H1 (cell line): ENCODE measurements around the gene ASRGL1. TPM values are rescaled to one million over a fixed set of nuclear protein-coding genes. Genes with fewer than 3 reads are reported as not detected.
A peak's percentile ranks its signal among the peaks of the same experiment; 100 is the strongest.

Experiments
- ASH2L ChIP-seq: fragments of 200-600, 300-600 bp; sonication (generic); IDR thresholded peaks from one replicate; pipeline ENCODE4 v1.7.1; 2017; ENCODE audit warnings: low read length
- CBX8 ChIP-seq: fragments of 300-800, 300-1000 bp; sonication (generic); IDR thresholded peaks from 2 replicates; pipeline ENCODE4 v1.7.1; 2016; ENCODE audit warnings: low read depth, low read length, borderline replicate concordance
- EP300 ChIP-seq, 2 experiments: IDR thresholded peaks; 1 replicate in 1 of 2; 2 replicates in 1 of 2; pipeline ENCODE4 v1.6.1; 2011 to 2012; ENCODE audit warnings: low read depth in 2 of 2, low read length in 2 of 2, mild to moderate bottlenecking in 2 of 2, borderline replicate concordance in 1 of 2, inconsistent platforms in 1 of 2, moderate library complexity in 1 of 2
- GTF2F1 ChIP-seq: IDR thresholded peaks from 2 replicates; pipeline ENCODE4 v1.6.1; 2012; ENCODE audit warnings: low read depth, low read length, improper control_type of control experiment, borderline replicate concordance
- JUN ChIP-seq: IDR thresholded peaks from 2 replicates; pipeline ENCODE4 v1.6.1; 2011; ENCODE audit warnings: low read depth, mild to moderate bottlenecking, improper control_type of control experiment, low read length
- KDM1A ChIP-seq: fragments of 200-600, 300-600 bp; sonication (generic); IDR thresholded peaks from 2 replicates; pipeline ENCODE4 v1.7.1; 2016; ENCODE audit warnings: mild to moderate bottlenecking, low read length, borderline replicate concordance
- KDM4A ChIP-seq: IDR thresholded peaks from one replicate; pipeline ENCODE4 v1.7.1; 2012; ENCODE audit warnings: low read depth, mild to moderate bottlenecking, moderate library complexity, low read length, inconsistent platforms; ENCODE audit not compliant: severe bottlenecking
- MAFK ChIP-seq: IDR thresholded peaks from 2 replicates; pipeline ENCODE4 v1.6.1; 2012; ENCODE audit warnings: low read depth, mild to moderate bottlenecking, improper control_type of control experiment, low read length
- NANOG ChIP-seq: IDR thresholded peaks from 2 replicates; pipeline ENCODE4 v1.6.1; 2011; ENCODE audit warnings: low read length, low read depth, mild to moderate bottlenecking, inconsistent platforms; ENCODE audit not compliant: insufficient read depth, poor library complexity, severe bottlenecking
- NRF1 ChIP-seq: IDR thresholded peaks from 2 replicates; pipeline ENCODE4 v1.6.1; 2011; ENCODE audit warnings: mild to moderate bottlenecking, low read depth, low read length, improper control_type of control experiment
- POLR2A ChIP-seq, 2 experiments: IDR thresholded peaks; 1 replicate in 1 of 2; 2 replicates in 1 of 2; pipeline ENCODE4 v1.6.1; 2011; ENCODE audit warnings: low read depth in 2 of 2, low read length in 2 of 2, mild to moderate bottlenecking in 2 of 2; ENCODE audit errors: control extremely low read depth in 1 of 2
- RAD21 ChIP-seq, 2 experiments: IDR thresholded peaks in 1 of 2; conservative IDR thresholded peaks in 1 of 2; 2 replicates each; pipeline ENCODE4 v1.6.1; 2011; ENCODE audit warnings: low read depth in 2 of 2, low read length in 2 of 2, improper control_type of control experiment in 1 of 2, inconsistent platforms in 1 of 2, mild to moderate bottlenecking in 1 of 2, moderate library complexity in 1 of 2
- RFX5 ChIP-seq: IDR thresholded peaks from 2 replicates; pipeline ENCODE4 v1.6.1; 2011; ENCODE audit warnings: low read depth, low read length, improper control_type of control experiment, borderline replicate concordance
- RNF2 ChIP-seq: fragments of 200-900, 300-1000 bp; sonication (generic); IDR thresholded peaks from 2 replicates; pipeline ENCODE4 v1.7.1; 2016; ENCODE audit warnings: borderline replicate concordance, low read depth, mild to moderate bottlenecking, antibody characterized with exemption, low read length; ENCODE audit not compliant: poor library complexity, severe bottlenecking; ENCODE audit errors: missing control alignments
- SRF ChIP-seq: IDR thresholded peaks from 2 replicates; pipeline ENCODE4 v1.6.1; 2011; ENCODE audit warnings: mild to moderate bottlenecking, low read depth, low read length, moderate library complexity
- TBP ChIP-seq: IDR thresholded peaks from 2 replicates; pipeline ENCODE4 v1.6.1; 2011; ENCODE audit warnings: low read depth, low read length, improper control_type of control experiment
- TEAD4 ChIP-seq: IDR thresholded peaks from 2 replicates; pipeline ENCODE4 v1.6.1; 2012; ENCODE audit warnings: low read depth, low read length, inconsistent platforms, mixed read lengths
- polyA plus RNA-seq, 7 experiments: library from polyadenylated mRNA; depleted of rRNA in 3 of 7; stranded (reverse) in 5 of 7; unstranded in 2 of 7; fragments of >200 nt in 5 of 7; fragments of 200-250 nt in 2 of 7; gene quantifications; 1 replicate in 5 of 7; 2 replicates in 1 of 7; 4 replicates in 1 of 7; pipeline versions ENCODE4 v1.2.1 to v1.2.3, GENCODE V29; 2011 to 2013; ENCODE audit warnings: missing spikeins in 2 of 7, mixed read lengths in 2 of 7
- total RNA-seq: library from RNA; stranded (reverse); fragmentation: NEBNext Ultra II Directional; extraction: Animal tissue kit (Norgen Biotek cat#: 25700); gene quantifications from 2 replicates; pipeline ENCODE4 v1.2.1, GENCODE V29; 2021
- TF ChIP-seq, protein P1 (sequence below): IDR thresholded peaks from 2 replicates; pipeline ENCODE4 v1.6.1; 2011; ENCODE audit warnings: low read length, improper control_type of control experiment
- TF ChIP-seq, protein P2 (sequence below): IDR thresholded peaks from 2 replicates; pipeline ENCODE4 v1.6.1; 2012; ENCODE audit warnings: inconsistent platforms

ASRGL1 gene
- total and polyA plus RNA-seq, 2 of the 8 experiments (the other 6 are each of a cell fraction or from before 2014, with no cell fraction given) = 19.9 to 23.5 TPM

DNA sequence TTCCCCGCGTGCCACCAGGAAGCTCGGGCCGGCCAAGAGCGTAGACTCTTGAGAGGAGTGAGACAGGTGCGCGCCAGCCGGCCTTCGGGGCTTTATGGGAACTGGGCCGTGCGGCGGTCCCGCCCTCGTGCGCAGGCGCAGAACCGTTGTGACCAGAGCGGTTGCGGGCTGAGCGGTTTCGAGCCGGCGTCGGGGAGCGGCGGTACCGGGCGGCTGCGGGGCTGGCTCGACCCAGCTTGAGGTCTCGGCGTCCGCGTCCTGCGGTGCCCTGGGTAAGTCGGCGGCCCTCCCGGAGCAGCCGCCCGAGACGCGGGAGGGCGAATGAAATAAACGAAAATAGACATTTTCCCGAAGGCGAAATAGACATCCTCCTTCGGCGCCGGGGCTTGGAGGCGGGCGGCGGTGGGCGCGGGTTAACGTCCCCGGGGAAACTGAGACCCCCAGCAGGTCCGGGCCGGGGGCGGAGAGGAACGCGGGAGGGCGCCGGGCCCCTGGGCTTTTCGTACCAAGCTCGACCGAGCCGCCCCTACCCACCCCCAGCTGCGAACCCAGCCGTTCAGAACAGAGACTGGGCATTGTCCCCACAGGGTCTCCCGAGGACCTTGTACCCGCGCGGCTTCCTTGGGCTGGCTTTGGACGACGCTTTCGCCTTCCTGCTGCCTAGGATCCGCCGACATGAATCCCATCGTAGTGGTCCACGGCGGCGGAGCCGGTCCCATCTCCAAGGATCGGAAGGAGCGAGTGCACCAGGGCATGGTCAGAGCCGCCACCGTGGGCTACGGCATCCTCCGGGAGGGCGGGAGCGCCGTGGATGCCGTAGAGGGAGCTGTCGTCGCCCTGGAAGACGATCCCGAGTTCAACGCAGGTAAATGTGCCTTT lies at the start of gene ASRGL1 (continued):
- TF ChIP-seq, protein P1, sequence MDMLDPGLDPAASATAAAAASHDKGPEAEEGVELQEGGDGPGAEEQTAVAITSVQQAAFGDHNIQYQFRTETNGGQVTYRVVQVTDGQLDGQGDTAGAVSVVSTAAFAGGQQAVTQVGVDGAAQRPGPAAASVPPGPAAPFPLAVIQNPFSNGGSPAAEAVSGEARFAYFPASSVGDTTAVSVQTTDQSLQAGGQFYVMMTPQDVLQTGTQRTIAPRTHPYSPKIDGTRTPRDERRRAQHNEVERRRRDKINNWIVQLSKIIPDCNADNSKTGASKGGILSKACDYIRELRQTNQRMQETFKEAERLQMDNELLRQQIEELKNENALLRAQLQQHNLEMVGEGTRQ = no peak
- TF ChIP-seq POLR2A (IDR thresholded peaks at IDR 0.05; ENCODE audit: control extremely low read depth in 1 of 2, low read depth in 2 of 2, low read length in 2 of 2) (peak in 1 of 2 experiments; percentile 42; a peak in 1 of 3 replicates), TBP (peak; percentile 49; the same call in 1 of the 2 replicates), EP300 (IDR thresholded peaks at IDR 0.05; ENCODE audit: borderline replicate concordance in 1 of 2, low read depth in 2 of 2, low read length in 2 of 2) (no peak), NRF1 (peak; percentile 77), RNF2 (no peak), ASH2L (peak; percentile 70), MAFK (no peak), TEAD4 (no peak), NANOG (no peak), KDM1A (0 out of 2 replicates have a peak, but pooled peaks have one; percentile 14), SRF (no peak), KDM4A (peak; percentile 68), JUN (no peak), RFX5 (no peak), RAD21 (IDR thresholded peaks at IDR 0.05 in 1 of 2, conservative IDR thresholded peaks at IDR 0.05 in 1 of 2; ENCODE audit: low read depth in 2 of 2, low read length in 2 of 2) (no peak), GTF2F1 (no peak), CBX8 (no peak)
- TF ChIP-seq, protein P2, sequence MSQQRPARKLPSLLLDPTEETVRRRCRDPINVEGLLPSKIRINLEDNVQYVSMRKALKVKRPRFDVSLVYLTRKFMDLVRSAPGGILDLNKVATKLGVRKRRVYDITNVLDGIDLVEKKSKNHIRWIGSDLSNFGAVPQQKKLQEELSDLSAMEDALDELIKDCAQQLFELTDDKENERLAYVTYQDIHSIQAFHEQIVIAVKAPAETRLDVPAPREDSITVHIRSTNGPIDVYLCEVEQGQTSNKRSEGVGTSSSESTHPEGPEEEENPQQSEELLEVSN = peak; percentile 79
